Fibroblast of pulmonary artery (primary cell): ENCODE results near the gene NR2F1-AS1.
"Not testable (repeated sequence)": the region's sequence is repeated elsewhere in the genome, so short reads cannot be mapped to it uniquely, and the experiment has no call there.

Experiments used
- DNase-seq: peaks from one replicate; pipeline ENCODE4 v3.0.0-alpha.2; 2010; ENCODE audit warnings: low read depth
- H3K4me3 ChIP-seq: replicated peaks from 2 replicates; pipeline ENCODE4 v1.5.1; 2011; ENCODE audit warnings: low read depth, mild to moderate bottlenecking, control low read depth, low read length, moderate library complexity
- TF ChIP-seq, protein P1 (sequence below): IDR thresholded peaks from 2 replicates; pipeline ENCODE4 v1.5.1; 2011; ENCODE audit warnings: mild to moderate bottlenecking, control low read depth, low read length, inconsistent platforms; ENCODE audit errors: missing control alignments

Gene NR2F1-AS1

DNA sequence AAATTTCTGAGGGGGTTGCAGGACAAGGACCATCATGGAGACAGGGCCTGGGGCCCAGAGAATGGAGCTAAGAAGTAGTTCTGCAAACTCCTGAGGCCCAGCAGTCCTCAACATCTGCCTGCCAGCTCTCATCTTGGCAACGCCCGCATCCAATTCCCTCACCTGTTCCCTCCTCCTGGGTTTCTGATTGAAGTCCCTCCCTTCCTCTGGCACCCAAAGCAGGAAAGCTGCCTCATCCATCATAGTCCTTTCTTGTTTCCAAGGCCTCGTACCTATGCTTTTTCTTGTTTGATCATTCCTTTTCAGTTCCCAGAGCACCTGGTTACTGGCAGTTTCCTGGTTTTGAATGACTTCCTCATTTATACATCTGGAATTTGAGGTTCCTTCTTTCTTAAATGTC, 181.3 kb downstream of the NR2F1-AS1 start:
- TF ChIP-seq, protein P1, sequence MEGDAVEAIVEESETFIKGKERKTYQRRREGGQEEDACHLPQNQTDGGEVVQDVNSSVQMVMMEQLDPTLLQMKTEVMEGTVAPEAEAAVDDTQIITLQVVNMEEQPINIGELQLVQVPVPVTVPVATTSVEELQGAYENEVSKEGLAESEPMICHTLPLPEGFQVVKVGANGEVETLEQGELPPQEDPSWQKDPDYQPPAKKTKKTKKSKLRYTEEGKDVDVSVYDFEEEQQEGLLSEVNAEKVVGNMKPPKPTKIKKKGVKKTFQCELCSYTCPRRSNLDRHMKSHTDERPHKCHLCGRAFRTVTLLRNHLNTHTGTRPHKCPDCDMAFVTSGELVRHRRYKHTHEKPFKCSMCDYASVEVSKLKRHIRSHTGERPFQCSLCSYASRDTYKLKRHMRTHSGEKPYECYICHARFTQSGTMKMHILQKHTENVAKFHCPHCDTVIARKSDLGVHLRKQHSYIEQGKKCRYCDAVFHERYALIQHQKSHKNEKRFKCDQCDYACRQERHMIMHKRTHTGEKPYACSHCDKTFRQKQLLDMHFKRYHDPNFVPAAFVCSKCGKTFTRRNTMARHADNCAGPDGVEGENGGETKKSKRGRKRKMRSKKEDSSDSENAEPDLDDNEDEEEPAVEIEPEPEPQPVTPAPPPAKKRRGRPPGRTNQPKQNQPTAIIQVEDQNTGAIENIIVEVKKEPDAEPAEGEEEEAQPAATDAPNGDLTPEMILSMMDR, result no peak
- no peak for DNase-seq
- H3K4me3 ChIP-seq, result no peak overlapping the region

DNA sequence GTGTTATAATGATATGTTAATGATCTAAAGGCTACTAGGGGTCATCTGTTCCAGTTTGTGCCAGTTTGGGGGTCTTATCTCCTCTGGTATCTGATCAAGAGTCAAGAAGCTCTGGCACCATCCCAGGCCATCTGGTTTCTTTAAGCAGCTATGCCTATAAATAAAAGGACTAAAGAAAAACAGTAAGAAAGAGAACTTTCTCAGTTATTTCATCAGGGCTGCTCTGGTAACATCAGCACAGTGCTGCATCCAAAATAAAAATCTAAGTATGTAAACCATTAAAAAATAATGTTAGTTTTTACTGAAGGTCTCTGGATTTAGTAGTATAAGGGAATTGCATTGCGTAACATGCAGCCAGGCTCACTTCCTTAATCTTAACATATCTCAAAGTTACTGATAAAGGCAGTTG, 185.0 kb downstream of the NR2F1-AS1 start:
- H3K4me3 ChIP-seq, result no peak overlapping the region
- TF ChIP-seq, protein P1, result no peak
- DNase-seq, result peak; percentile 15

DNA sequence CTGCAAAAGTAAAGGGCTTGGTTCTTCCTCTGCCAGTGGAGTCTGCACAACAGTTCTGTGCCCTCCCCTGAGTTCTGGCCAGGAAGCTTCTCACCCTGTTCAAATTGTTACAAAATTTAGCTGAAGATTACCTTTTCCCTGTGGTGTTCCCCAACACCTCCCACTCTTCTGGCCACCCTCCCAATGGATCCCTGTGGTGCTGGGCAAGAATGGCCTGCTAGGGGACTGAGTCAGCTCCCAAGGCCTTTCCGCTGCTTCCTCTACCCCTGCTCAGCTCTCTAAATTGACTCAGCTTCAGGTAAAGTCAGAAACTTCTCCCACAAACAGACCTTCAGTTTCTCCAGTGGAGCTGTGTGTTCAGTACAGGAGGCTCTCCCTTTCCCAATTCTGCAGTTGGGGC, 186.0 kb downstream of the NR2F1-AS1 start:
- TF ChIP-seq, protein P1, result no peak
- H3K4me3 ChIP-seq, result no peak overlapping the region
- DNase-seq, result no peak

DNA sequence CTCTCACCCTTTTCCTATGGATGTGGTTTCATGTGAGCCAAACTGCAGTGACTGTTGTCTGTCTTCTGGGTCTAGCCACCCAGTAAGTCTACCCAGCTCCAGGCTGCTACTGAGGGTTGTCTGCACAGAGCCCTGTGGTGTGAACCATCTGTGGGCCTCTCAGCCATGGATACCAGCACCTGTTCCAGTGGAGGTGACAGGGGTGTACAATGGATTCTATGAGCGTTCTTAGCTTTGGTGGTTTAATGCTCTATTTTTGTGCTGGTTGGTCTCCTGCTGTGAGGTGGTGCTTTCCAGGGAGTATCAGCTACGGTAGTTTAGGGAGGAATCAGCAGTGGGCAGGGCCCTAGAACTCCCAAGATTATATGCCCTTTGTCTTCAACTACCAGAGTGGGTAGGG, 186.7 kb downstream of the NR2F1-AS1 start:
- TF ChIP-seq, protein P1, result no peak
- H3K4me3 ChIP-seq, result no peak overlapping the region
- DNase-seq, result no peak

DNA sequence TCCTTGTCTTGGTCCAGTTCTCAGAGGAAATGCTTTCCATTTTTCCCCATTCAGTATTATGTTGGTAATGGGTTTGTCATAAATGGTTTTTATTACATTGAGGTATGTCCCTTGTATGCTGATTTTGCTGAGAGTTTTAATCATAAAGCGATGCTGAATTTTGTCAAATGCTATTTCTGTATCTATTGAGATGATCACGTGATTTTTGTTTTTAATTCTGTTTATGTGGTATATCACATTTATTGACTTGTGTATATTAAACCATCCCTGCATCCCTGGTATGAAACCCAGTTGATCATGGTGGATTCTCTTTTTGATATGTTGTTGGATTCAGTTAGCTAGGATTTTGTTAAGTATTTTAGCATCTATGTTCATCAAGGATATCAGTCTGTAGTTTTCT, 189.8 kb downstream of the NR2F1-AS1 start:
- not testable (repeated sequence) for H3K4me3 ChIP-seq, DNase-seq

DNA sequence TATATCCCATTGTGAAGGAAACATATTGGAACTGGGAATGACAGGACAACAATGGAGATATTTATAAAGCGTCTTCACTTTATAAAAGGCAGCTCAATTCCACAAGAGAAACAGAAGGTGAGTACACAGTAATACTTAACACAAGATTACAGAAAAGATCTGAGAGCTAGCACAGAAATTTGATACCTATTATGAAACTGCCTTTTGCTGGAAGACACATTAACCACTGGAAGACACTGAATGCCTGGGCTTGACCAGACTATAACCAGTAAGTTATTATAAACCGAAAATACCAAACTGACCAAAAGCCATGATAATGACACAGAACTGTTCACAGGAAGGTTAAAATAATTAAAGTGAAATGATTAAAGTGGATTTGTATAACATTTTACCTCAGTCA, 195.4 kb downstream of the NR2F1-AS1 start:
- no peak overlapping the region for H3K4me3 ChIP-seq
- DNase-seq, result peak; percentile 21
- TF ChIP-seq, protein P1, result no peak

DNA sequence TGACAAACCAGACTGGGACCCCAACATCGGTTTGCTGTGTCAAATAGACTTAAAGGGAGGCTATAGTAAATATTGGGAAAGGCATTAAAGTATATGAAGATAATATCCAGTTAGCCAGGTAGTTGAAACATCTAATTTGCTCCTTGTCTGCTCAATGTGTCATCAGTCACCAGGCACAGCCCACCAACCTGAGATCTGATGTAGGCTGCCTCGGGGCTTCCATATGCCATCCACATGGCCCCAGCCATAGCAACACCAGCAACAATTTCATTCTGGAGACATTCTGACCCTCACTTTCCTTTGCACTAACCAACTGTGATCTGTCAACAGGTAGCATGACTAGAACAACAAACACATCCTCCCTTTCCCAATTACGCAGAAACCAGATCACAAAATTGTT, 196.0 kb downstream of the NR2F1-AS1 start:
- DNase-seq, result no peak
- H3K4me3 ChIP-seq, result no peak overlapping the region

More for the DNA sequence above, 196.0 kb downstream of the NR2F1-AS1 start:
- TF ChIP-seq, protein P1, result no peak
